IMR-90 (cell line): ENCODE results near the gene ORAI3. TPM values are rescaled to one million over a fixed set of nuclear protein-coding genes. Genes with fewer than 3 reads are reported as not detected.

ENCODE experiments used
- ATAC-seq: fragments of 200-7000 bp; cut with Tn5 transposase; 2 replicates; pipeline ENCODE4 v1.9.1; 2020; ENCODE audit warnings: low read depth, mild to moderate bottlenecking, moderate library complexity
- BruUV-seq: library from RNA; stranded (reverse); fragments of 400-500 nt; replicated peaks from 2 replicates; lab custom pipeline; 2021; lab: Mats Ljungman, UMichigan
- CTCF ChIA-PET: fragments of 300-600 bp; formaldehyde crosslinking; extraction: SDS; loops from one replicate; lab custom pipeline; 2021; ENCODE audit warnings: antibody characterized with exemption; lab: Yijun Ruan, JAX
- POLR2A ChIA-PET: fragments of 300-600 bp; sonication (Branson Sonifier 250); formaldehyde crosslinking; loops from one replicate; lab custom pipeline; 2022; ENCODE audit warnings: antibody characterized with exemption; ENCODE audit not compliant: unreplicated experiment; lab: Charles Lee
- DNase-seq: peaks from one replicate; pipeline ENCODE4 v3.0.0; 2013
- H2AFZ ChIP-seq: replicated peaks from 2 replicates; pipeline ENCODE3; 2013; ENCODE audit warnings: low read length, mild to moderate bottlenecking; ENCODE audit not compliant: poor library complexity
- H2AK5ac ChIP-seq: 2 replicates; pipeline ENCODE4 v1.6.1; 2013; ENCODE audit warnings: low read depth, low read length, inconsistent platforms
- H2AK9ac ChIP-seq: replicated peaks from 2 replicates; pipeline ENCODE3; 2013; ENCODE audit warnings: mild to moderate bottlenecking, low read depth, low read length, moderate library complexity; ENCODE audit not compliant: poor library complexity
- H2BK120ac ChIP-seq: 2 replicates; pipeline ENCODE4 v1.6.1; 2013; ENCODE audit warnings: low read depth, low read length, inconsistent platforms
- H2BK15ac ChIP-seq: 3 replicates; pipeline ENCODE4 v1.6.1; 2013; ENCODE audit warnings: low read depth, low read length, inconsistent platforms
- H2BK20ac ChIP-seq: 2 replicates; pipeline ENCODE4 v1.6.1; 2013; ENCODE audit warnings: low read depth, mild to moderate bottlenecking, inconsistent platforms, low read length, moderate library complexity
- H2BK5ac ChIP-seq: 2 replicates; pipeline ENCODE4 v1.6.1; 2013; ENCODE audit warnings: mild to moderate bottlenecking, low read depth, low read length, inconsistent platforms; ENCODE audit not compliant: poor library complexity, severe bottlenecking
- H3K14ac ChIP-seq: replicated peaks from 2 replicates; pipeline ENCODE4 v1.6.1; 2013; ENCODE audit warnings: low read depth, low read length, inconsistent platforms
- H3K18ac ChIP-seq: 2 replicates; pipeline ENCODE4 v1.6.1; 2013; ENCODE audit warnings: low read depth, low read length, control low read depth
- H3K23ac ChIP-seq: 2 replicates; pipeline ENCODE4 v1.6.1; 2013; ENCODE audit warnings: low read depth, low read length, inconsistent platforms
- H3K27ac ChIP-seq: 2 replicates; pipeline ENCODE4 v1.5.1; 2013; ENCODE audit warnings: mild to moderate bottlenecking, control low read depth, low read length; ENCODE audit not compliant: insufficient read depth
- H3K27me3 ChIP-seq: 2 replicates; pipeline ENCODE4 v1.6.1; 2013; ENCODE audit warnings: low read length; ENCODE audit not compliant: control insufficient read depth, insufficient read depth
- H3K36me3 ChIP-seq: 2 replicates; pipeline ENCODE4 v1.6.1; 2013; ENCODE audit warnings: low read length, mixed read lengths; ENCODE audit not compliant: control insufficient read depth, insufficient read depth
- H3K4ac ChIP-seq: 2 replicates; pipeline ENCODE4 v1.6.1; 2013; ENCODE audit warnings: low read depth, low read length, inconsistent platforms
- H3K4me1 ChIP-seq: 2 replicates; pipeline ENCODE4 v1.6.1; 2013; ENCODE audit warnings: low read length, mixed read lengths; ENCODE audit not compliant: control insufficient read depth, insufficient read depth
- H3K4me2 ChIP-seq: 2 replicates; pipeline ENCODE4 v1.6.1; 2013; ENCODE audit warnings: low read depth, mild to moderate bottlenecking, control low read depth, low read length, moderate library complexity
- H3K4me3 ChIP-seq: 2 replicates; pipeline ENCODE4 v1.5.1; 2013; ENCODE audit warnings: low read depth, mild to moderate bottlenecking, control low read depth, low read length, moderate library complexity; ENCODE audit not compliant: insufficient read depth
- H3K56ac ChIP-seq: 2 replicates; pipeline ENCODE4 v1.6.1; 2013; ENCODE audit warnings: low read length, inconsistent platforms; ENCODE audit not compliant: insufficient read depth; ENCODE audit errors: extremely low read depth
- H3K79me1 ChIP-seq, 2 experiments: 2 replicates each; pipeline ENCODE4 v1.6.1; 2013; ENCODE audit warnings: low read length in 2 of 2, inconsistent platforms in 1 of 2, low read depth in 1 of 2
- H3K9ac ChIP-seq: 2 replicates; pipeline ENCODE4 v1.6.1; 2013; ENCODE audit warnings: low read depth, low read length, control low read depth
- H3K9me1 ChIP-seq: 2 replicates; pipeline ENCODE4 v1.6.1; 2013; ENCODE audit warnings: low read length, inconsistent platforms; ENCODE audit not compliant: insufficient read depth
- H3K9me3 ChIP-seq: 2 replicates; pipeline ENCODE4 v1.6.1; 2013; ENCODE audit warnings: low read length; ENCODE audit not compliant: control insufficient read depth, insufficient read depth
- H4K20me1 ChIP-seq: 2 replicates; pipeline ENCODE4 v1.6.1; 2013; ENCODE audit warnings: low read length, inconsistent platforms; ENCODE audit not compliant: insufficient read depth
- H4K5ac ChIP-seq: 2 replicates; pipeline ENCODE4 v1.6.1; 2013; ENCODE audit warnings: mild to moderate bottlenecking, low read depth, low read length, control low read depth
- H4K8ac ChIP-seq, 2 experiments: 2 replicates each; pipeline ENCODE4 v1.6.1; 2013; ENCODE audit warnings: low read depth in 2 of 2, low read length in 2 of 2, control low read depth in 1 of 2, inconsistent platforms in 1 of 2
- H4K91ac ChIP-seq: 2 replicates; pipeline ENCODE4 v1.6.1; 2013; ENCODE audit warnings: low read depth, low read length, inconsistent platforms; ENCODE audit not compliant: insufficient read depth
- BHLHE40 ChIP-seq: fragments of 150-350 bp; IDR thresholded peaks from 2 replicates; pipeline ENCODE4 v1.6.1; 2016; ENCODE audit warnings: mild to moderate bottlenecking, low read depth, low read length
- CEBPB ChIP-seq: IDR thresholded peaks from 2 replicates; pipeline ENCODE4 v1.6.1; 2012; ENCODE audit warnings: low read depth, low read length, improper control_type of control experiment
- CHD1 ChIP-seq: IDR thresholded peaks from 2 replicates; pipeline ENCODE4 v1.6.1; 2012; ENCODE audit warnings: low read depth, low read length, improper control_type of control experiment
- MAFK ChIP-seq: IDR thresholded peaks from 2 replicates; pipeline ENCODE4 v1.6.1; 2012; ENCODE audit warnings: low read depth, low read length, improper control_type of control experiment
- RAD21 ChIP-seq: IDR thresholded peaks from 2 replicates; pipeline ENCODE4 v1.6.1; 2012; ENCODE audit warnings: low read length, improper control_type of control experiment
- RFX5 ChIP-seq: IDR thresholded peaks from 2 replicates; pipeline ENCODE4 v1.8.0; 2012; ENCODE audit warnings: low read depth, mild to moderate bottlenecking, low read length, moderate library complexity
- SMC3 ChIP-seq: fragments of 150-350 bp; IDR thresholded peaks from 2 replicates; pipeline ENCODE4 v1.6.1; 2016; ENCODE audit warnings: low read depth, mild to moderate bottlenecking, antibody characterized with exemption, low read length, moderate library complexity
- WGBS, 2 experiments: methylation state at CpG; one replicate each; pipeline versions ENCODE4 v1.1.5 to v1.1.7; 2013; ENCODE audit warnings: missing lambda C conversion rate in 2 of 2; ENCODE audit not compliant: insufficient read length in 1 of 2; ENCODE audit errors: extremely low coverage in 2 of 2; 5-methylcytosine and 5-hydroxymethylcytosine counted together
- dilution Hi-C: fragments of 300-500 bp; cut with HindIII; formaldehyde crosslinking; loops from one replicate; pipeline ENCODE4 v1.14.3; 2018; ENCODE audit warnings: low sequenced_read_pairs; ENCODE audit not compliant: unreplicated experiment
- in situ Hi-C: fragments of 300-500 bp; cut with MboI; formaldehyde crosslinking; loops from 3 replicates; pipeline ENCODE4 v1.14.3; 2019; ENCODE audit warnings: low sequenced_read_pairs, inconsistent platforms, mixed read lengths
- intact Hi-C: fragments of 100-400 bp; cut with micrococcal nuclease; formaldehyde crosslinking; loops from 2 replicates; pipeline ENCODE4 v1.10.0; 2022
- polyA plus RNA-seq, 3 experiments: library from polyadenylated mRNA; depleted of rRNA; stranded (reverse); fragments of >200 nt; gene quantifications; 2 replicates each; pipeline ENCODE4 v1.2.3, GENCODE V29; 2012; ENCODE audit warnings: low replicate concordance in 1 of 3
- total RNA-seq: library from RNA; depleted of rRNA; stranded (reverse); fragments of >200 nt; gene quantifications from 2 replicates; pipeline ENCODE4 v1.2.3, GENCODE V29; 2012
- TF ChIP-seq, protein P1 (sequence below): fragments of 150-350 bp; IDR thresholded peaks from 2 replicates; pipeline ENCODE4 v1.6.1; 2016; ENCODE audit warnings: low read depth, mild to moderate bottlenecking, low read length, moderate library complexity, borderline replicate concordance

The ORAI3 gene
- total and polyA plus RNA-seq, 2 of the 4 experiments (the other 2 are of a cell fraction): 6.8 to 16.9 TPM

- H3K9me3 ChIP-seq: no peaks in the 10 kb centered on the region
- BruUV-seq: no TSS peak
- in situ Hi-C loops: loop anchor here (10.0 to 25.0 kb wide), 3 partner anchors 97 to 877 kb away; partner anchors contain the start of gene PRSS53
- ATAC-seq: no peak
- H3K4me1 ChIP-seq: peaks cover 8% of the 10 kb centered on the region
- H3K9ac ChIP-seq: no peak overlapping the region
- no peak overlapping the region for H4K91ac ChIP-seq
- no peak overlapping the region for H3K27ac ChIP-seq
- intact Hi-C loops: no loop called here
- H3K14ac ChIP-seq: no peak overlapping the region
- dilution Hi-C loops: no loop called here
- no peak overlapping the region for H3K4me3 ChIP-seq
- no peak overlapping the region for H3K18ac ChIP-seq
- H3K56ac ChIP-seq: no peak overlapping the region
- no peak overlapping the region for H4K8ac ChIP-seq
- peaks cover 0 to 16% of the 10 kb centered on the region in 2 experiments; a peak in 2 of 4 replicates for H3K79me1 ChIP-seq
- H2AK5ac ChIP-seq: no peak overlapping the region
- H2AK9ac ChIP-seq: no peak overlapping the region
- POLR2A ChIA-PET: no interaction called here
- H4K20me1 ChIP-seq: no peaks in the 10 kb centered on the region
- 95% methylated on average over 27 of the region's 30 CpGs; no CpG with 5 or more reads in 1 of the 2 experiments for WGBS, 2 experiments
- H2BK20ac ChIP-seq: no peak overlapping the region
- H3K4me2 ChIP-seq: no peak overlapping the region
- H2AFZ ChIP-seq: peak overlapping the region; percentile 58
- H3K23ac ChIP-seq: no peak overlapping the region
- no peak overlapping the region for H4K5ac ChIP-seq
- H3K9me1 ChIP-seq: no peaks in the 10 kb centered on the region; the same call in none of the 2 replicates
- H2BK15ac ChIP-seq: no peak overlapping the region
- peaks cover 15% of the 10 kb centered on the region for H3K36me3 ChIP-seq
- no peaks in the 10 kb centered on the region for H3K27me3 ChIP-seq
- no peak overlapping the region for H2BK120ac ChIP-seq
- no peak overlapping the region for H3K4ac ChIP-seq
- H2BK5ac ChIP-seq: no peak overlapping the region
- TF ChIP-seq RFX5 (no peak), CHD1 (no peak), SMC3 (no peak), RAD21 (no peak), MAFK (no peak), CEBPB (no peak), BHLHE40 (no peak)
- TF ChIP-seq, protein P1, sequence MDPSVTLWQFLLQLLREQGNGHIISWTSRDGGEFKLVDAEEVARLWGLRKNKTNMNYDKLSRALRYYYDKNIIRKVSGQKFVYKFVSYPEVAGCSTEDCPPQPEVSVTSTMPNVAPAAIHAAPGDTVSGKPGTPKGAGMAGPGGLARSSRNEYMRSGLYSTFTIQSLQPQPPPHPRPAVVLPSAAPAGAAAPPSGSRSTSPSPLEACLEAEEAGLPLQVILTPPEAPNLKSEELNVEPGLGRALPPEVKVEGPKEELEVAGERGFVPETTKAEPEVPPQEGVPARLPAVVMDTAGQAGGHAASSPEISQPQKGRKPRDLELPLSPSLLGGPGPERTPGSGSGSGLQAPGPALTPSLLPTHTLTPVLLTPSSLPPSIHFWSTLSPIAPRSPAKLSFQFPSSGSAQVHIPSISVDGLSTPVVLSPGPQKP: no peak
- CTCF ChIA-PET: no interaction called here
- no peak for DNase-seq
Measured at GRCh38 chr16:30987581-30988190, 38.8 kb downstream of the ORAI3 start.
